H7 (cell line): ENCODE data around the gene SMIM27. TPM values are rescaled to one million over a fixed set of nuclear protein-coding genes. Genes with fewer than 3 reads are reported as not detected.

Source experiments
- DNase-seq: peaks from one replicate; pipeline ENCODE4 v3.0.0; 2012
- H3K27me3 ChIP-seq: 2 replicates; pipeline ENCODE4 v1.6.0; 2011; ENCODE audit warnings: mild to moderate bottlenecking, low read length; ENCODE audit not compliant: control insufficient read depth, insufficient read depth
- H3K36me3 ChIP-seq: replicated peaks from 2 replicates; pipeline ENCODE4 v1.5.1; 2011; ENCODE audit warnings: low read length; ENCODE audit not compliant: control insufficient read depth, insufficient read depth
- H3K4me3 ChIP-seq: 2 replicates; pipeline ENCODE4 v1.5.1; 2011; ENCODE audit warnings: low read depth, mild to moderate bottlenecking, control low read depth, low read length, moderate library complexity; ENCODE audit not compliant: insufficient read depth
- total RNA-seq: library from RNA; depleted of rRNA; stranded (reverse); fragments of >200 nt; shearing (Covaris generic); gene quantifications from 2 replicates; pipeline ENCODE4 v1.2.3, GENCODE V29; 2014

The SMIM27 gene
- total RNA-seq, 1 experiment from 2014 or later: 16.7 TPM

DNA sequence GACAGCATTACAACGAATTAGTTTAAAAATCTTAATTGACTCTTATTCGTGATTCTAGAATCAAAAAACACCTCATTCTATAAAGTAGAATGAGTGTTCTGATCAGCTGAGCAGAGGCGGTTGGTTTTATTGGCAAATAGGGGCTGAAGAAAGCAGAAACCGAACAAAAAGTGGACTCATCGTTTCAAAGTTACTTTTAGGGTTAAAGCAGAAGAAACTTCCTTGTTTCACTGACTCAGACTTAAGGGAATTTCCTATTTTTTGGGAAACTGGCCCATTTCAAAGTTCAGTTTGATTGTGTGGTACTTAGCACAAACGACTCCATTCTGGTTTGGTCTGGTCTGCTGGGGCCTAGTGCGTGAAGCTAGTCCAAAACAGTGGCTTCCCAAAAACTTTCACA is 21.7 kb downstream of the SMIM27 start:
- Histone ChIP-seq H3K4me3 (no peak overlapping the region), H3K27me3 (no peaks in the 10 kb centered on the region), H3K36me3 (peaks cover 2% of the 10 kb centered on the region; the same call in 1 of the 2 replicates)
- no peak for DNase-seq

GRCh38 chr9:32574858-32575257 is 22.7 kb downstream of the SMIM27 start:
- no peak for DNase-seq
- Histone ChIP-seq H3K36me3 (0 out of 2 replicates have a peak, but pooled peaks cover 2% of the 10 kb centered on the region), H3K27me3 (no peaks in the 10 kb centered on the region), H3K4me3 (no peak overlapping the region)

- Histone ChIP-seq H3K27me3 (no peaks in the 10 kb centered on the region), H3K36me3 (no peaks in the 10 kb centered on the region), H3K4me3 (no peak overlapping the region)
- DNase-seq: no peak
Observed at GRCh38 chr9:32577316-32577715, 25.2 kb downstream of the SMIM27 start.

DNA sequence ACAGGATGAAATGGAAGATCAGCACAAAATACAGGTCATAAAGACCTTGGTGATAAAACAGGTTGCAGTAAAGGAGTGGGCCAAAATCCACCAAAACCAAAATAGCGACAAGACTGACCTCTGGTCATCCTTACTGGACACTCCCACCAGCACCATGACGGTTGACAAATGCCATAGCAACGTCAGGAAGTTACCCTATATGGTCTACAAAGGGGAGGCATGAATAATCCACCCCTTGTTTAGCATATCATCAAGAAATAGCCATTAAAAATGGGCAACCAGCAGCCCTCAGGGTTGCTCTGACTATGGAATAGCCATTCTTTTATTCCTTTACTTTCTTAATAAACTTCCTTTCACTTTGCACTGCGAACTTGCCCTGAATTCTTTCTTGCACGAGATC is 26.8 kb downstream of the SMIM27 start:
- Histone ChIP-seq H3K27me3 (no peaks in the 10 kb centered on the region), H3K4me3 (no peak overlapping the region), H3K36me3 (no peaks in the 10 kb centered on the region)
- DNase-seq: no peak

DNA sequence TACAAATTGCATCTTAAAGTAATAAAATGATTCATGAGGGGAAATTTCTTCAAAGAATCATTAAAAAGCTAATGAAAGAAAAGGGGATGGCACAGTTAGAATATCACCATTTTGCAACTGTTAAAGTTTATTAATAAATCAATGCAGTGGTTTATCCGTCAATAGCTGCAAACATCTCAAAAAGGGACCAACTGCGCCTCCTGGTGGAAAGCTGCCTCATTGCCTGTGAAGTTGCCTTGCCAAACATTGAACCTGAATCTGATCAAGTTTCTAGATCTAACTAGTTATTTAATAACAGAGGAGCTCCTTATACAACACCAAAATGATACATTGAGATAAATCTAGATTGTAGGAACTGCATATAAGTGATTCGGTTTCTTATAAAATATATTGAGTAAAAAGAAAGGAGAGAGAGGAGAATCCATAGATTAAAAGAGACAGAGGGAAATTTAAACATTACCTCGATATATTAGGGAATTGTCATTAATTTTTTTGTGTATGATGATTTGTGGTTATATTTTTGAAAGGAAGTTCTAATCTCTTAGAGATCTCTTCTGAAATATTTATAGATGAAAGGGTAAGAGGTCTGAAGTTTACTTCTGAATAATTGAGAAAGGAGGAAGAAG is 27.7 kb downstream of the SMIM27 start:
- peak; percentile 47 for DNase-seq

GRCh38 chr9:32580631-32581300 is 28.6 kb downstream of the SMIM27 start:
- Histone ChIP-seq H3K4me3 (no peak overlapping the region), H3K27me3 (no peaks in the 10 kb centered on the region), H3K36me3 (no peaks in the 10 kb centered on the region)
- DNase-seq: no peak

More for the DNA sequence above, 27.7 kb downstream of the SMIM27 start:
- Histone ChIP-seq H3K36me3 (no peaks in the 10 kb centered on the region), H3K27me3 (no peaks in the 10 kb centered on the region), H3K4me3 (no peak overlapping the region)

- no peaks in the 10 kb centered on the region for H3K36me3 ChIP-seq
- peak; percentile 64 for DNase-seq
- H3K4me3 ChIP-seq: no peak overlapping the region
- no peaks in the 10 kb centered on the region for H3K27me3 ChIP-seq
Observed at GRCh38 chr9:32581512-32582143, 29.5 kb downstream of the SMIM27 start.

GRCh38 chr9:32584784-32585183 is 32.7 kb downstream of the SMIM27 start:
- no peak for DNase-seq
- no peak overlapping the region for H3K4me3 ChIP-seq
- no peaks in the 10 kb centered on the region for H3K27me3 ChIP-seq
- H3K36me3 ChIP-seq: no peaks in the 10 kb centered on the region

- Histone ChIP-seq H3K36me3 (no peaks in the 10 kb centered on the region), H3K27me3 (no peaks in the 10 kb centered on the region), H3K4me3 (no peak overlapping the region)
- DNase-seq: no peak
Observed at GRCh38 chr9:32587901-32588300, 35.8 kb downstream of the SMIM27 start.

DNA sequence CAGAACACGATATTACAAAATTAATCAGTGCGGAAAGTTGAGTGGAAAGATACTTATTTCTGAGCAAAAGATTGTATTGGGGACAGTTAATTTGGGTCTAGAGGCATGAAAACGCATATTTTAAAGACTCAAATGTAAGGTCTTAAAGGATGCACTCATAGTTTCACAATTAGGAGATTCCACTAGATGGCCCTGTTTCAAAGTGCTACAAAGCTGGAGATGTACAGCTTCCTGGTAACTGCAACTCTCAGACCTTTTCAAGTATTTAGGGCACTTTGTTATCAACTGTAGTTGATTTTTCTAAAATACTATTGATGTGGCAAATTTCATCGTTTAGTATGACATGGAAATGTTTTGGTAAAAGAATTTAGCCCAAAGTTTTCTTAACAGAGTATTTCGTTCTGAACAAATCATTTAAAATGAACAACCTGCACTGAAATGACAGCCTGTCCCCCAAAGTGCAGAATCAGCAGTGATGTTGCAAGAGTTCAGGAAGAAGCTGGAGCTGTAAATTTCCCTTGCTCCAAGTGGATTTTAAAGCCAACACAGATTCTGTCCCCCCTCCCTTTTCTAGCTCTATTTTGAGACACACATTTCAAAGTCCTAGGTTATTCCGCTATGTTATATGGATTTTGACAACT is 37.1 kb downstream of the SMIM27 start:
- Histone ChIP-seq H3K27me3 (no peaks in the 10 kb centered on the region), H3K36me3 (no peaks in the 10 kb centered on the region), H3K4me3 (no peak overlapping the region)
- peak; percentile 48 for DNase-seq

DNA sequence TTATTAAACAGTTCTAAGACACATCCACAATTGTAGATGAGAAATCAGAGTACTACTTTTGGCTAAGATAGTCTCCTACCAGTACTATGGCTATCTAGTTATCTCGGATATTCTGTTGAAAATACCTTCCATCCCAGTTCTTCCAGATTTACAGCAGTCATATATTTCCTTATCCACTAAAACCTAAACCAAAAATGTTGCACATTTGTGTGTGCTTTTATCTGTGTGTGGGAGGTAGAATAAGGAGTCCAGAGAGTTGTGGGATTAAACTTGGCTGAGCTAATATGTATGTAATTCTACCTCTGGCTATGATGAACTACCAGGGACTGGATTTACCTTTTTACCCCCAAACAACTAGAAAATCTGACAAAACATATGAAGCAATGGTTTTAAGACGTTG is 38.3 kb downstream of the SMIM27 start:
- Histone ChIP-seq H3K27me3 (no peaks in the 10 kb centered on the region), H3K36me3 (no peaks in the 10 kb centered on the region), H3K4me3 (no peak overlapping the region)
- DNase-seq: no peak

DNA sequence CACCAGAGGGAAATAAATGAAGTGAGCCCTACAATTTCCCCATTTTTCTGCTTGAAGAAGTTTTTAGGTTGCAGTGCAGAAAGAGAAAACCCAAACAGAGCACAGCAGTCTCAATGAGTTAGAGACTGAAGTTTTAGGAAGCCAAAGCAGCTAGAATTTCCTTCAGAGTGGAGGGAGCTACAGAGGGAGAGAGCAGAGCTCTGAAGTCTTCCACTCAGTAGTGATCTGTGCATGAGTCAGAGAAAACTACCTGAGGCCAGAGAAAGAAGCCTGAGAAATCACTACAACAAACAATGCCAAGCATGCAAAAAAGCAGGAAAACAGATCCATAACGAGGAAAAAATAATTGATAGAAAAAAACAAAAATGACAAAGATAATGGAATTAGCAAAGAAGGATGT is 38.8 kb downstream of the SMIM27 start:
- no peaks in the 10 kb centered on the region for H3K36me3 ChIP-seq
- DNase-seq: no peak
- no peak overlapping the region for H3K4me3 ChIP-seq
- H3K27me3 ChIP-seq: no peaks in the 10 kb centered on the region

GRCh38 chr9:32596096-32596865 is 44.2 kb downstream of the SMIM27 start:
- Histone ChIP-seq H3K4me3 (no peak overlapping the region), H3K36me3 (no peaks in the 10 kb centered on the region), H3K27me3 (no peaks in the 10 kb centered on the region)
- no peak for DNase-seq

GRCh38 chr9:32596936-32597335 is 44.8 kb downstream of the SMIM27 start:
- DNase-seq: no peak
- H3K36me3 ChIP-seq: no peaks in the 10 kb centered on the region

More at GRCh38 chr9:32596936-32597335, 44.8 kb downstream of the SMIM27 start:
- Histone ChIP-seq H3K27me3 (no peaks in the 10 kb centered on the region), H3K4me3 (no peak overlapping the region)
